AG04449 (cell line): Measurements from ENCODE around the gene TUBB2B.

Source experiments
- CTCF ChIA-PET: fragments of 350-600 bp; formaldehyde crosslinking; extraction: SDS; loops from one replicate; lab custom pipeline; 2021; ENCODE audit warnings: antibody characterized with exemption; lab: Yijun Ruan, JAX
- POLR2A ChIA-PET: fragments of 400-600, 350-600 bp; formaldehyde crosslinking; extraction: SDS; loops from one replicate; lab custom pipeline; 2020; ENCODE audit warnings: antibody characterized with exemption, inconsistent platforms; lab: Yijun Ruan, JAX
- DNase-seq: peaks from one replicate; pipeline ENCODE4 v3.0.0-alpha.2; 2010; ENCODE audit warnings: low read depth, low spot score
- H3K4me3 ChIP-seq: 2 replicates; pipeline ENCODE4 v1.5.1; 2011; ENCODE audit warnings: low read depth, mild to moderate bottlenecking, control low read depth, low read length
- TF ChIP-seq, protein P1 (sequence below): IDR thresholded peaks from one replicate; pipeline ENCODE4 v1.5.1; 2011; ENCODE audit warnings: mild to moderate bottlenecking, moderate library complexity, low read length, control low read depth, inconsistent platforms; ENCODE audit not compliant: insufficient read depth; ENCODE audit errors: missing control alignments

The TUBB2B gene

DNA sequence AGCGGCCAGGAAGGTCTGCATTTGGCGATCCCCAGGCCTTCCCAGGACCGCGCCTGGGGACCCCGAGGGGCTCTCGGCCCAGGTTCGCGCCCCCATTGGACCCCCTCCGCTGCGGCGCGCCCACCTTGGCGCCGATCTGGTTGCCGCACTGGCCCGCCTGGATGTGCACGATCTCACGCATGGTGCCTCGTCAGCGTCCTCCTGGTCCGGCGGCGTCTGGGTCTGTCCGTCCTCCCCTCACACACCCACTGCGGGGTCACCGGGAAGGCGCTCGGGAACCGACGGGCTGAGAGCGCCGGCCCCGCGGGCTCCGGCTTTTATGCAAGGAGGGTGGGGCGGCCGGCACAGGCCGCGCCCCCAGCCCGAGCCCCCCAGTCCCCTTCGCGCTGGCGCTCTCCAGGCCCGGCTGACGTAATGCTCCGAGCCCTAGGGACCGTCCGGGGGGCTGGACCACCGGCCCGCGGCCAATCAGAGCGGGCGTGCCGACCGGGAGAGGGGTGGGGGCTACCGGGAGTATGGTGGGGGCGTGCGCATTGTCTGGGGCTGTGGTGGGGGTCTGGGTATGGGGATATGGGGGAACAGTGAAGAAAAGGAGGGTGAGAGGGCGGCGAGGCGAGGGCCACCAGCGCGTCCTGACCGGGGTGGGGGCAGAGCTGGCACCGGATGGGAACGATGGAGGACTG, at the start of gene TUBB2B:
Gene TUBB2B, minus strand, starts transcription at position 291 of the 683 bp plus-strand sequence. Its CDS starts 110 bp downstream, at position 181.
- CTCF ChIA-PET = interaction anchor here (1.0 kb wide), 1 partner anchor 24 kb away, joined by 3 read pairs; no protein-coding TSS in a partner anchor
- H3K4me3 ChIP-seq = peak within 1 kb of the TSS; percentile 52
- TF ChIP-seq, protein P1, sequence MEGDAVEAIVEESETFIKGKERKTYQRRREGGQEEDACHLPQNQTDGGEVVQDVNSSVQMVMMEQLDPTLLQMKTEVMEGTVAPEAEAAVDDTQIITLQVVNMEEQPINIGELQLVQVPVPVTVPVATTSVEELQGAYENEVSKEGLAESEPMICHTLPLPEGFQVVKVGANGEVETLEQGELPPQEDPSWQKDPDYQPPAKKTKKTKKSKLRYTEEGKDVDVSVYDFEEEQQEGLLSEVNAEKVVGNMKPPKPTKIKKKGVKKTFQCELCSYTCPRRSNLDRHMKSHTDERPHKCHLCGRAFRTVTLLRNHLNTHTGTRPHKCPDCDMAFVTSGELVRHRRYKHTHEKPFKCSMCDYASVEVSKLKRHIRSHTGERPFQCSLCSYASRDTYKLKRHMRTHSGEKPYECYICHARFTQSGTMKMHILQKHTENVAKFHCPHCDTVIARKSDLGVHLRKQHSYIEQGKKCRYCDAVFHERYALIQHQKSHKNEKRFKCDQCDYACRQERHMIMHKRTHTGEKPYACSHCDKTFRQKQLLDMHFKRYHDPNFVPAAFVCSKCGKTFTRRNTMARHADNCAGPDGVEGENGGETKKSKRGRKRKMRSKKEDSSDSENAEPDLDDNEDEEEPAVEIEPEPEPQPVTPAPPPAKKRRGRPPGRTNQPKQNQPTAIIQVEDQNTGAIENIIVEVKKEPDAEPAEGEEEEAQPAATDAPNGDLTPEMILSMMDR = no peak
- no peak for DNase-seq
- POLR2A ChIA-PET = no interaction called here

DNA sequence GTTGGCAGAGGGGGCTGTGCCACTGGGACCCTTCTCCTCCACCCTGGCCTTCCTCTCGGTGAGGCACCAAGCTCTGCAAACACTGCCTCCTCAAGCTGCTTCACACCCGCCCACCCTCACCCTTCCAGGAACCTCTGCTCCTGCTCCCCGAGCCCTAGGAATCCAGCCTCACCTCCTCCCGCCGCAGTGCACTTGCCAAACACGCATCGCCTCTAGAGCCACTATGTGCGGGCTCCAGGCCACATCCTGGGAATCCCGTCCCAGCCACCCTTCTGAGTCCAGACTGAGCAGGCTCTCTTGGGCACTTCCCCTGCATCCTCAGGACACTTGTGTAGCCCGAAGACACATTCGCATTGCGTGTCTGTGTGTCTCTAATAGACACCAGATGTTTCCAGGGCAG, 49.8 kb upstream of the TUBB2B start:
- ChIA-PET CTCF (interaction anchor here (0.5 to 11.7 kb wide), 7 partner anchors 26 to 733 kb away, joined by 3 to 263 read pairs (median 4); no protein-coding TSS in a partner anchor), POLR2A (no interaction called here)
- no peak overlapping the region for H3K4me3 ChIP-seq
- no peak for DNase-seq
- TF ChIP-seq, protein P1 = no peak

DNA sequence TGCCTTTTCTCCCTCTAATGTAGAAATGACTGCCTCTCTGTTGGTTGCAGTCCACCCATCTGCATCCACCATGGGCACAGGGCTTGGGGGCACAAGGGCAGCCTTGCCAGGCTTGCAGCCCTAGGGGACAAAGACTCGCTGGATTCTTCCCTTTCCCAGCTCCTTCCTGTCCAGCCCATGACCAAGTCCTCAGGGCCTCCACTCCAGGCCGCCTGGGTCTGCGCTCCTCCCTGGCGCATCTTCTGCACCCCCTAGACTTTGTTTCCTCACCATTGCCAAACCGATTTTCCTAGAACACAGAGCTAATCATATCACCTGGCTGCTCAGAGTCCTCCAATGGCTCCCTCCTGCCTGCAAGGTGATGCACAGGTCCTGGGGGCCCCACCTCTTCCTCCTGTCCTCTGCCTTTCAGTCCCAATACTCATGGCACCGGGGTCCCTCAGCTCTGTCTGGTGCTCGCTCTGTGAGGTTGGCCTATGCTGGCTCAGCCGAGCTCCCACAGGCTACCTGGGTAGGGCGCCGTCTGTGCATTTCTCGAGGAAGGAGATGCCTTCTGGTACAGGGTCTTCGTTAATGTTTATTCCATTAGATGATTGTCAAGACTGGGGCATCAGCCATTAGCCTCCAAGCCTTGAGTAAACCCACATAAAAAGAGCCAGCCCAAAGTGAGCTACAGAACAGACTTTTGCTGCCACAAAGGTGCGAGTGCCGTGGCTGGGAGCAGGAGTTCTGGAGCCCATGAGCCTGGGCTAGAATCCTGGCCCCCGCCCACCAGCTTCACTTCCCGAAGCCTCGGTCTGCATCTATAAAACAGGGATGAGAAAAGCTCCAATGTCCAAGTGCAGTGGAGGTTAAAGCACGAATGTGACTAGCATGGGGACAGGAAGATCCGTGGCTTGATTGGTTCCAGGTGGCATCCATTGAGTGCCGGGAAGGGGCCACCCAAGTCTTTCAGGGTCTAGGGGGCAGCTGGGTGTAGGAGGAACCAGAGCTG, 49.0 kb upstream of the TUBB2B start:
- ChIA-PET CTCF (interaction anchor here (0.9 to 11.7 kb wide), 6 partner anchors 25 to 733 kb away, joined by 3 to 263 read pairs (median 4); no protein-coding TSS in a partner anchor), POLR2A (no interaction called here)

DNA sequence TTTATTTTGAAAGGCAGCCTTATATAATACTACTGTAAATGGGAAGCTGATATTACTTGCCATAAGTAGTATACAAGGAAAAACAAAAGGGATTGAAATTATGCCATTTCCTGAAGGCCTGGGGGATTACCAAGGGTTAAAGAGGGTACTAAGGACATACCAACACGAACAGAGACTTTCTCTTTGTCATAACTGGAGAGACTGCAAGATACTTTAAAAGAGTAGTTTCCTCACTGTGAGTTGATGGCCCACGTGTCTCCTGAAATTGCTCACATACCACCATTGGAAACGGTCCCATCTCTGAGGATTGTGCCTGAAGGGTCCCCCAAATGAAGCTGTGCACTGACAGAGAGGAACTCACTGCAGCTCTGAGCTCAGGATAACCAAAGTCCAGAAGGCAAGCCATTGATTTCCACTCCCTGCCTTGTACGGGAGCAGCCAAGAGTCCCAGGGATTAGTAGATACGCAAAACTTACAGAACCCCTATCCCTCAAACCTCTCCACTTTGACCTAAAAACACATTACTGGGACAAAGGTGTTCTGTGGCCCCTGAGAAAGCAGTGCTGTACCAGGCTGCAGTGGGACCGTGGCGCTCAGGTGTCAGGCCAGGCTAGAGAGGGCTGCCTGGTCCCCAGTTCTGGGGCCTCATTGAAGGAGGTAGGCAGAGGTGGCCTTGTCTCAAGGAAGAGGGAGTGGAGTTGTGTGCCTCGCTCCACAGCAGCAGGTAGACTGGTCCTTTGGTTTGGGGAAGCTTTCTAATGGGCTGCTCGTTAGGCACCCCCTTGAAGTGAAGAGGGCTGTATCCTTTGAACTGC, 46.5 kb upstream of the TUBB2B start:
- H3K4me3 ChIP-seq = no peak overlapping the region
- DNase-seq = no peak
- POLR2A ChIA-PET = no interaction called here
- CTCF ChIA-PET = interaction anchor here (0.7 to 4.8 kb wide), 6 partner anchors 8 to 704 kb away, joined by 3 to 24 read pairs (median 4); partner anchors contain the start of gene FAM50B
- TF ChIP-seq, protein P1 = no peak

More for the DNA sequence above, 49.0 kb upstream of the TUBB2B start:
- H3K4me3 ChIP-seq = no peak overlapping the region
- TF ChIP-seq, protein P1 = no peak
- no peak for DNase-seq

DNA sequence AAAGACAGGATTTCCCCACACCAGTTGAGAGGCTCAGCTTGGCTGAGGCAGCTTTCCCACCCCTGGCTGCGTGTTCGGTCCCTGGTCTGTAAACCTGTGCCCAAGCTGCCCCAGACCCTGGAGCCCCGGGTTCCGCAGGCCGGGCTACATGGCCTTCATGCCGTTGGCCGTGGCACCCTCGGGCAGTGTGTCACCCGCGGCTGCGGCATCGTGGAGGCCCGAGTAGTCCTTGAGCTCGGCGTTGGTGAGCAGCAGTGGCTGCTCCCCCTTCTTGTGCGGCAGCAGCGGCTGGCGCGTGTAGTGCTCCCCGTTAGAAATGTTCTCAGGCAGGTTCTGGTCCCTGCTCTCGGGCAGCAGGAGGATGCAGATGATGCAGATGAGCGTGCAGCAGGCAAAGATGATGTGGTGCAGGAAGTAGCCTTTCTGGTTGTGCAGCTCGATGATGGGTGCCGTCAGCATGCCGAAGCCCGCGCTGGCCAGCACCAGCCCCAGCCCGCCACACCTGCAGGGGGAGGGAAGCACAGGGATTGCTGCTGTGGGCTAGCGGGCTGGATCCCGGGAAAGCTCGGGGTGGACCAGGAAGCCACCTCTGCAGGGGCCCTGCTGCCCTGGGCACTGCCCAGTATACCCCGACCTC, 45.6 kb upstream of the TUBB2B start:
- POLR2A ChIA-PET = no interaction called here
- H3K4me3 ChIP-seq = no peak overlapping the region
- CTCF ChIA-PET = interaction anchor here (0.7 to 4.8 kb wide), 7 partner anchors 9 to 705 kb away, joined by 3 to 24 read pairs (median 5); no protein-coding TSS in a partner anchor
- TF ChIP-seq, protein P1 = no peak
- no peak for DNase-seq
